ENCODE data around the gene KCTD6.

DNA sequence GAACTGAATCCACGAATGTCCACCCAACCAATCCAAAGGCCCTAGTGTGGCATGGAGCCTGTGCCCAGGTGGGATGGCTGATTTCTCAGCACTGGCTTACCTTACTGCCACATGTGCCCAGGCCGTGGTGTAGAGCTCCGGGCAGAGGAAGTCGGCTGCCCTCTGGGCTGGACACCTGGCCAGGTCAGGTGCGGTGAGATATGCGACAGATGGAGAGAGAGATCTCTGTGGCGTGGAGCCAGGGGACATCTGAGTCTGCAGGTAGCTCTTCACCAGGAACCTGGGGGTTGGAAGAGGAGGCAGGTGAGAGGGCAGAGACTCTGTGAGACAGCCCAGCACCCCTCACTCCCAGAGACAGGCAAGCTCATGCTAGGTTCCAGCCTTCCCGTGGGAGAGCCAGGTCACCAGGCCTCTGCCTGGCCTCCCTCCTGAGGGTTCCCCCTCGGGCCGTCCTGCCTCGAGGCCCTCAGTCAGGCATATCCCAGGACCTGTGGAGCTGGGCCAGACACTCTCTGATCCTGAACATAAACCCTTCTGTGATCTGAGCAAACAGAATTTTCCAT lies 32.5 kb downstream of the KCTD6 start:
- no peak for TF ChIP-seq ZNF274 (IDR thresholded peaks at IDR 0.05; ENCODE audit: low read depth, low read length)
- TF ChIP-seq YY1 (IDR thresholded peaks at IDR 0.05; ENCODE audit: insufficient read depth, insufficient read length): no peak
- no peak for TF ChIP-seq SUZ12 (IDR thresholded peaks at IDR 0.05; ENCODE audit: extremely low read depth, insufficient read depth, insufficient read length)
